HCT116 (cell line): ENCODE results near the gene MOAP1. TPM values are rescaled to one million over a fixed set of nuclear protein-coding genes. Genes with fewer than 3 reads are reported as not detected.
A peak's percentile ranks its signal among the peaks of the same experiment; 100 is the strongest.

Experiments used
- ATAC-seq: fragments of 200-7000 bp; cut with Tn5 transposase; 2 replicates; pipeline ENCODE4 v1.9.1; 2020; ENCODE audit warnings: mild to moderate bottlenecking, moderate library complexity
- BruUV-seq: library from RNA; stranded (reverse); fragments of 400-500 nt; replicated peaks from 2 replicates; lab custom pipeline; 2021; lab: Mats Ljungman, UMichigan
- CTCF ChIA-PET: fragments of 300-600 bp; sonication (Branson Sonifier 250); formaldehyde crosslinking; loops from one replicate; lab custom pipeline; 2021; ENCODE audit warnings: antibody characterized with exemption; lab: Charles Lee
- POLR2A ChIA-PET: fragments of 300-600, 350-600 bp; sonication (Branson Sonifier 250); formaldehyde crosslinking; loops from one replicate; lab custom pipeline; 2021; ENCODE audit warnings: antibody characterized with exemption; lab: Charles Lee
- RAD21 ChIA-PET, 2 experiments: fragments of 300-600 bp; sonication (Branson Sonifier 250); formaldehyde crosslinking; loops; one replicate each; lab custom pipeline; 2023; ENCODE audit warnings: low total read pairs in 2 of 2; ENCODE audit not compliant: uncharacterized antibody in 2 of 2, unreplicated experiment in 2 of 2, low non-redundant PET in 1 of 2; lab: Charles Lee
- DNase-seq: peaks from one replicate; pipeline ENCODE4 v3.0.0-alpha.2; 2010; ENCODE audit warnings: low read depth, low spot score
- H2AFZ ChIP-seq: fragments of 200-600 bp; shearing (Covaris generic), sonication (generic); 2 replicates; pipeline ENCODE4 v1.6.1; 2017; ENCODE audit warnings: low read depth, mixed run types, mixed read lengths, antibody characterized with exemption, low read length; ENCODE audit not compliant: poor library complexity, severe bottlenecking
- H3K27ac ChIP-seq: 2 replicates; pipeline ENCODE4 v1.5.1; 2012; ENCODE audit warnings: low read depth, low read length
- H3K27me3 ChIP-seq: fragments of 200-600 bp; sonication (generic); 2 replicates; pipeline ENCODE4 v1.6.1; 2016; ENCODE audit warnings: mixed run types, low read length, mixed read lengths; ENCODE audit not compliant: insufficient read depth
- H3K36me3 ChIP-seq, 2 experiments: fragments of 200-500 bp in 1 of 2; fragments of 200-600 bp in 1 of 2; sonication (Bioruptor generic) in 1 of 2; sonication (generic) in 1 of 2; 2 replicates each; pipeline versions ENCODE4 v1.5.1 to v1.6.1; 2014 to 2016; ENCODE audit warnings: low read length in 2 of 2, inconsistent platforms in 1 of 2, mixed read lengths in 1 of 2, mixed run types in 1 of 2; ENCODE audit not compliant: insufficient read depth in 2 of 2, control insufficient read depth in 1 of 2
- H3K4me1 ChIP-seq, 2 experiments: fragments of 200-600 bp in 1 of 2; sonication (generic) in 1 of 2; 2 replicates each; pipeline versions ENCODE4 v1.5.1 to v1.6.1; 2012 to 2017; ENCODE audit warnings: low read length in 2 of 2, inconsistent platforms in 1 of 2, mild to moderate bottlenecking in 1 of 2, mixed read lengths in 1 of 2, mixed run types in 1 of 2, moderate library complexity in 1 of 2; ENCODE audit not compliant: insufficient read depth in 2 of 2, control insufficient read depth in 1 of 2
- H3K4me2 ChIP-seq: fragments of 200-600 bp; sonication (generic); 2 replicates; pipeline ENCODE4 v1.6.1; 2017; ENCODE audit warnings: mixed run types, low read length, mixed read lengths
- H3K4me3 ChIP-seq, 2 experiments: fragments of 200-600 bp in 1 of 2; sonication (generic) in 1 of 2; replicated peaks in 1 of 2; 2 replicates each; pipeline ENCODE4 v1.5.1; 2011 to 2016; ENCODE audit warnings: low read length in 2 of 2, control low read depth in 1 of 2, low read depth in 1 of 2, mild to moderate bottlenecking in 1 of 2, mixed read lengths in 1 of 2, mixed run types in 1 of 2
- H3K79me2 ChIP-seq: fragments of 200-600 bp; sonication (generic); 2 replicates; pipeline ENCODE4 v1.6.1; 2017; ENCODE audit warnings: mild to moderate bottlenecking, mixed run types, low read length, moderate library complexity, mixed read lengths; ENCODE audit not compliant: insufficient read depth
- H3K9ac ChIP-seq: fragments of 200-600 bp; sonication (generic); 2 replicates; pipeline ENCODE4 v1.6.1; 2016; ENCODE audit warnings: low read length, mixed read lengths
- H3K9me2 ChIP-seq: fragments of 200-600 bp; sonication (generic), shearing (Covaris generic); 2 replicates; pipeline ENCODE4 v1.6.1; 2017; ENCODE audit warnings: mixed run types, mild to moderate bottlenecking, moderate library complexity; ENCODE audit not compliant: insufficient read depth
- H3K9me3 ChIP-seq, 2 experiments: fragments of 200-500 bp in 1 of 2; fragments of 200-600 bp in 1 of 2; sonication (Bioruptor generic) in 1 of 2; sonication (generic) in 1 of 2; 2 replicates each; pipeline ENCODE4 v1.6.1; 2014 to 2017; ENCODE audit warnings: low read length in 2 of 2, mixed read lengths in 2 of 2, inconsistent platforms in 1 of 2, low read depth in 1 of 2, mild to moderate bottlenecking in 1 of 2, mixed run types in 1 of 2, moderate library complexity in 1 of 2; ENCODE audit not compliant: control insufficient read depth in 1 of 2, insufficient read depth in 1 of 2
- H4K20me1 ChIP-seq: fragments of 200-600 bp; sonication (generic), shearing (Covaris generic); 2 replicates; pipeline ENCODE4 v1.6.1; 2017; ENCODE audit warnings: mixed run types, mild to moderate bottlenecking, moderate library complexity; ENCODE audit not compliant: insufficient read depth
- EZH2 ChIP-seq: fragments of 200-600 bp; sonication (generic); IDR thresholded peaks from 2 replicates; pipeline ENCODE4 v1.6.1; 2017; ENCODE audit warnings: antibody characterized with exemption, mixed run types
- FOSL1 ChIP-seq: IDR thresholded peaks from 2 replicates; pipeline ENCODE4 v1.6.1; 2012; ENCODE audit warnings: low read depth
- JUND ChIP-seq: IDR thresholded peaks from 2 replicates; pipeline ENCODE4 v1.6.1; 2012
- RAD21 ChIP-seq: IDR thresholded peaks from 2 replicates; pipeline ENCODE4 v1.6.1; 2012; ENCODE audit warnings: low read depth, mild to moderate bottlenecking
- REST ChIP-seq: IDR thresholded peaks from 2 replicates; pipeline ENCODE4 v1.6.1; 2012; ENCODE audit warnings: low read depth
- SP1 ChIP-seq: IDR thresholded peaks from 2 replicates; pipeline ENCODE4 v1.6.1; 2012; ENCODE audit warnings: low read depth
- YY1 ChIP-seq: IDR thresholded peaks from 2 replicates; pipeline ENCODE4 v1.6.1; 2011; ENCODE audit warnings: low read length, low read depth, moderate library complexity, mild to moderate bottlenecking; ENCODE audit not compliant: insufficient replicate concordance; ENCODE audit errors: extremely low read depth
- ZNF274 ChIP-seq: fragments of 200-500 bp; sonication (Bioruptor generic); IDR thresholded peaks from 2 replicates; pipeline ENCODE4 v1.6.1; 2014; ENCODE audit warnings: mild to moderate bottlenecking, low read depth, low read length, inconsistent platforms
- intact Hi-C: fragments of 100-400 bp; cut with micrococcal nuclease; formaldehyde crosslinking; loops from 2 replicates; pipeline ENCODE4 v1.10.0; 2022
- total RNA-seq: library from RNA; stranded (reverse); gene quantifications from one replicate; pipeline ENCODE4 v1.2.1, GENCODE V29; 2021; ENCODE audit not compliant: unreplicated experiment
- TF ChIP-seq, protein P1 (sequence below): IDR thresholded peaks from 2 replicates; pipeline ENCODE4 v1.6.1; 2011; ENCODE audit warnings: mild to moderate bottlenecking, low read length, moderate library complexity; ENCODE audit not compliant: insufficient replicate concordance; ENCODE audit errors: extremely low read depth

The MOAP1 gene
- total RNA-seq, 1 experiment from 2014 or later, result 14.2 TPM

GRCh38 chr14:93163564-93163963 is 21.1 kb downstream of the MOAP1 start:
- no peaks in the 10 kb centered on the region for H4K20me1 ChIP-seq
- no peak overlapping the region for H3K27ac ChIP-seq
- H3K4me2 ChIP-seq, result no peak overlapping the region
- no peaks in the 10 kb centered on the region for H3K9me3 ChIP-seq
- H3K27me3 ChIP-seq, result no peaks in the 10 kb centered on the region
- no peaks in the 10 kb centered on the region for H3K36me3 ChIP-seq
- TF ChIP-seq RAD21, result peak; percentile 9; the same call in 1 of the 2 replicates
- no peak for TF ChIP-seq FOSL1
- no peaks in the 10 kb centered on the region for H3K9me2 ChIP-seq
- ChIA-PET CTCF (interaction anchor here (2.0 kb wide), 1 partner anchor 50 kb away, joined by 10 read pairs; no protein-coding TSS in a partner anchor), RAD21 (no interaction called here), POLR2A (no interaction called here)
- no peak for ATAC-seq
- H3K9ac ChIP-seq, result no peak overlapping the region
- no peak overlapping the region for H3K4me3 ChIP-seq
- H3K79me2 ChIP-seq, result no peaks in the 10 kb centered on the region
- H2AFZ ChIP-seq, result no peak overlapping the region
- intact Hi-C loops, result no loop called here
- DNase-seq, result no peak
- peaks cover 0 to 8% of the 10 kb centered on the region in 2 experiments; a peak in 2 of 4 replicates for H3K4me1 ChIP-seq
- BruUV-seq, result no TSS peak

GRCh38 chr14:93161411-93161940 is 23.2 kb downstream of the MOAP1 start:
- Histone ChIP-seq H3K36me3 (no peaks in the 10 kb centered on the region), H3K4me2 (no peak overlapping the region), H3K9me3 (no peaks in the 10 kb centered on the region), H3K79me2 (no peaks in the 10 kb centered on the region), H4K20me1 (no peaks in the 10 kb centered on the region), H2AFZ (no peak overlapping the region), H3K27ac (no peak overlapping the region), H3K9me2 (no peaks in the 10 kb centered on the region), H3K9ac (no peak overlapping the region), H3K4me3 (no peak overlapping the region), H3K27me3 (no peaks in the 10 kb centered on the region), H3K4me1 (peaks cover 0 to 8% of the 10 kb centered on the region in 2 experiments; a peak in 2 of 4 replicates)
- no peak for ATAC-seq
- RAD21 ChIA-PET, result no interaction called here
- TF ChIP-seq SP1 (no peak), YY1 (no peak), EZH2 (no peak), JUND (no peak), REST (no peak), ZNF274 (no peak)
- TF ChIP-seq, protein P1, sequence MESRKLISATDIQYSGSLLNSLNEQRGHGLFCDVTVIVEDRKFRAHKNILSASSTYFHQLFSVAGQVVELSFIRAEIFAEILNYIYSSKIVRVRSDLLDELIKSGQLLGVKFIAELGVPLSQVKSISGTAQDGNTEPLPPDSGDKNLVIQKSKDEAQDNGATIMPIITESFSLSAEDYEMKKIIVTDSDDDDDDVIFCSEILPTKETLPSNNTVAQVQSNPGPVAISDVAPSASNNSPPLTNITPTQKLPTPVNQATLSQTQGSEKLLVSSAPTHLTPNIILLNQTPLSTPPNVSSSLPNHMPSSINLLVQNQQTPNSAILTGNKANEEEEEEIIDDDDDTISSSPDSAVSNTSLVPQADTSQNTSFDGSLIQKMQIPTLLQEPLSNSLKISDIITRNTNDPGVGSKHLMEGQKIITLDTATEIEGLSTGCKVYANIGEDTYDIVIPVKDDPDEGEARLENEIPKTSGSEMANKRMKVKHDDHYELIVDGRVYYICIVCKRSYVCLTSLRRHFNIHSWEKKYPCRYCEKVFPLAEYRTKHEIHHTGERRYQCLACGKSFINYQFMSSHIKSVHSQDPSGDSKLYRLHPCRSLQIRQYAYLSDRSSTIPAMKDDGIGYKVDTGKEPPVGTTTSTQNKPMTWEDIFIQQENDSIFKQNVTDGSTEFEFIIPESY, result no peak
- CTCF ChIA-PET, result interaction anchor here (1.3 to 1.9 kb wide), 2 partner anchors 11 to 209 kb away, joined by 4 to 5 read pairs; no protein-coding TSS in a partner anchor
- intact Hi-C loops, result no loop called here
- no TSS peak for BruUV-seq
- no peak for DNase-seq
- POLR2A ChIA-PET, result no interaction called here
